ENCODE results near the gene DHTKD1. TPM values are rescaled to one million over a fixed set of nuclear protein-coding genes. Genes with fewer than 3 reads are reported as not detected.

The DHTKD1 gene
- total and polyA plus RNA-seq, 12 donors, result 8.0 to 44.8 (median 24.7) TPM

DNA sequence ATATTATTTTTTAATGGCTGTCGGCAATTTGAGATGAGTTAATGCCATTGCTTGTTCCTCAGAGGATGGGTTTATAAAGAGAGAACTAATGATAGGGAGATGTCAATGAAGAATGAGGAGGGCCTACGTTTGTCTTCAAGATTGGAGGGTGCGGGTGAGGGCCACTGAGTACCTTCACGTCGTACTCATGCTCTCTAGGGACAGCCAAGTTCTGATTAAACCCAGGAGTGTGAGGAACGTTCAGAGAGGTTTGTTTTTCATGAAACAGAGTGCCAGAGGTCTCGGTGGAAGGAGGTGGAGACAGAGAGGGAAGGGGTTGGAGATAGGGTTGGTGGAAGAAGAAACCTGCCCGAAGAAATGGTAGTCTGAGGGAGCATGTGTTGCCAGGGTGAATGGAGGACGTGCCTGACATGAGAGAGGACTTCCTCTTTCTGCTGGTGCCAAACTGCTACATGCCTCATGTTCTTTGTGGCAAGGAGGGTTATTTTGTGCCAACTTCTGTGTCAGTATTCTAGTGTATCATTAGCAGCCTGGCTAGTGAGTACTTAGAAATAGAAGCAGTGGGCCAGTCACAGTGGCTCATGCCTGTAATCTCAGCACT, 8.9 kb downstream of the DHTKD1 start:
- H3K27me3 ChIP-seq, result no peaks in the 10 kb centered on the region
- no peaks in the 10 kb centered on the region for H3K4me1 ChIP-seq (replicated peaks in 1 of 2)
- TF ChIP-seq POLR2A (IDR thresholded peaks at IDR 0.05), result no peak
- TF ChIP-seq, protein P1, sequence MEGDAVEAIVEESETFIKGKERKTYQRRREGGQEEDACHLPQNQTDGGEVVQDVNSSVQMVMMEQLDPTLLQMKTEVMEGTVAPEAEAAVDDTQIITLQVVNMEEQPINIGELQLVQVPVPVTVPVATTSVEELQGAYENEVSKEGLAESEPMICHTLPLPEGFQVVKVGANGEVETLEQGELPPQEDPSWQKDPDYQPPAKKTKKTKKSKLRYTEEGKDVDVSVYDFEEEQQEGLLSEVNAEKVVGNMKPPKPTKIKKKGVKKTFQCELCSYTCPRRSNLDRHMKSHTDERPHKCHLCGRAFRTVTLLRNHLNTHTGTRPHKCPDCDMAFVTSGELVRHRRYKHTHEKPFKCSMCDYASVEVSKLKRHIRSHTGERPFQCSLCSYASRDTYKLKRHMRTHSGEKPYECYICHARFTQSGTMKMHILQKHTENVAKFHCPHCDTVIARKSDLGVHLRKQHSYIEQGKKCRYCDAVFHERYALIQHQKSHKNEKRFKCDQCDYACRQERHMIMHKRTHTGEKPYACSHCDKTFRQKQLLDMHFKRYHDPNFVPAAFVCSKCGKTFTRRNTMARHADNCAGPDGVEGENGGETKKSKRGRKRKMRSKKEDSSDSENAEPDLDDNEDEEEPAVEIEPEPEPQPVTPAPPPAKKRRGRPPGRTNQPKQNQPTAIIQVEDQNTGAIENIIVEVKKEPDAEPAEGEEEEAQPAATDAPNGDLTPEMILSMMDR (IDR thresholded peaks at IDR 0.05), result no peak
- 76 to 81% (median 80%) methylated on average over 9 of the region's 9 CpGs for WGBS, 4 donors
- intact Hi-C loops (cut with DNase I), result loop anchor here in 1 of 2 donors (10.0 kb wide), 1 partner anchor 47 kb away; the partner anchor contains the start of gene SEC61A2
- H3K27ac ChIP-seq, result no peak overlapping the region
- no peak for DNase-seq
- no peaks in the 10 kb centered on the region for H3K9me3 ChIP-seq (replicated peaks in 1 of 3)
- no peak overlapping the region for H3K4me3 ChIP-seq
- H3K36me3 ChIP-seq (replicated peaks in 1 of 2), result no peaks in the 10 kb centered on the region

DNA sequence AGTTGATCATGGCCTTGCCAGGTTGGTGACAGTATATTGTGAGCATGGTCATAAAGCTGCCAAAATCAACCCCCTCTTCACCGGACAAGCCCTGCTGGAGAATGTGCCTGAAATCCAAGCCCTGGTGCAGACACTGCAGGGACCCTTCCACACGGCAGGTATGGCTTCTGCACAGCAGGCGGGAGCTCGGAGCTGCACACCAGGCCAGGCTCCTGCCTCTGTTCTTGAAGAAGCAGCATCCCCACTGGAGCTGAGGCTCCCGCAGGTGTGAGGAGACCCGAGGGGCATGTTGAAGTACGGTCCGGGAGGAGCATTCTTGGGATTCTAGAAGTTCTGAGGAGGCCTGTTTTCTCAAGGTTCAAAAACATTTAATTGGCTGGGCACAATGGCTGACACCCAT, 12.7 kb downstream of the DHTKD1 start:
- no peaks in the 10 kb centered on the region for H3K27me3 ChIP-seq
- TF ChIP-seq POLR2A (IDR thresholded peaks at IDR 0.05), result no peak
- TF ChIP-seq, protein P1 (IDR thresholded peaks at IDR 0.05), result no peak
- peaks cover 0 to 19% of the 10 kb centered on the region in 2 donors for H3K36me3 ChIP-seq (replicated peaks in 1 of 2)
- 83 to 98% (median 91%) methylated on average over 2 to 8 of the region's 8 CpGs for WGBS, 4 donors
- H3K4me1 ChIP-seq (replicated peaks in 1 of 2), result no peaks in the 10 kb centered on the region
- no peak for DNase-seq
- H3K27ac ChIP-seq, result no peak overlapping the region
- H3K4me3 ChIP-seq, result no peak overlapping the region
- H3K9me3 ChIP-seq (replicated peaks in 1 of 3), result no peaks in the 10 kb centered on the region
- intact Hi-C loops (cut with DNase I), result no loop called here

DNA sequence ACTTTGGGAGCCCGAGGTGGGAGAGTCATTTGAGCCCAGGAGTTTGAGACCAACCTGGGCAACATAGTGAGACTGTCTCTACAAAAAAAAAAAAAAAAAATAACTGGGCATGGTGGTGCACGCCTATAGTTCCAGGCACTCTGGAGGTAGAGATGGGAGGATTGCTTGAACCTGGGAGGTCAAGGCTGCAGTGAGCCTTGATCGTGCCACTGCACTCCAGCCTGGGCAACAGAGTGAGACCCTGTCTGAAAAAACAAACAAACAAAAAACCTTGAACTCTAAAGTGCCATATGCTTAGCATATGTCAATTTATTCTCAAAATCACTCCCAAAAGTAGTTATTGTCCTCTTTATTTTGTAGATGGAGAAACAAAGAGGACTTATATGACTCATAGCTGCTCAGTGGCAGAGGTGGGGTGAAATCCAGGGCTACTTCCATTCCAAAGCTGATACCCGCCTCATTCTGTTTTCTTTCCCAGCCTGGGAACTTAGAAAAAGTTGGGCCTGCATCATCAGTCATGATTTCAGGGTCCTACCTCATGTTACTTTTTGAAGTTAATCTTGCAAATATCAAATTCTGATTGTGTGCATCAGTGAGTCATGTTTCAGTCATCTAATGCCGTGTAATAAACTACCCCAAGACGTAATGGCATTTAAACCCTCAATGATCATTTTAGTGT, 13.3 kb downstream of the DHTKD1 start:
- no peak for DNase-seq
- 69 to 92% (median 83%) methylated on average over 6 of the region's 6 CpGs for WGBS, 4 donors
- intact Hi-C loops (cut with DNase I), result no loop called here
- Histone ChIP-seq H3K4me3 (no peak overlapping the region), H3K4me1 (replicated peaks in 1 of 2) (no peaks in the 10 kb centered on the region), H3K9me3 (replicated peaks in 1 of 3) (no peaks in the 10 kb centered on the region), H3K36me3 (replicated peaks in 1 of 2) (peaks cover 0 to 21% of the 10 kb centered on the region in 2 donors), H3K27ac (no peak overlapping the region), H3K27me3 (no peaks in the 10 kb centered on the region)
- TF ChIP-seq, protein P1 (IDR thresholded peaks at IDR 0.05), result no peak
- no peak for TF ChIP-seq POLR2A (IDR thresholded peaks at IDR 0.05)

DNA sequence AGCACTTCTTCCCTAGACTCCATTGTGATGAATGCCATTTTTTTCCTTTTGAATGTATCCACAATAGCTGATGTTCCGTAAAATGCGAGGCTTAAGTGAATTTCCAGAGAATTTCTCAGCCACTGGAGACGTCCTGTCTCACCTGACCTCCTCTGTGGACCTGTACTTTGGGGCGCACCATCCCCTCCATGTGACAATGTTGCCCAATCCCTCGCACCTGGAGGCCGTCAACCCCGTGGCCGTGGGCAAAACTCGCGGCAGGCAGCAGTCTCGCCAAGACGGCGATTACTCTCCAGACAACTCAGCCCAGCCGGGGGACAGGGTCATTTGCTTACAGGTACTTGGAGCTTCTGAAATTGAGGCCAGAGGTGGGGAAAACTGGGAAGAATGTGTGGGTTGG, 20.2 kb downstream of the DHTKD1 start:
- H3K4me1 ChIP-seq (replicated peaks in 1 of 2), result no peaks in the 10 kb centered on the region
- DNase-seq, result no peak
- TF ChIP-seq, protein P1 (IDR thresholded peaks at IDR 0.05), result no peak
- TF ChIP-seq POLR2A (IDR thresholded peaks at IDR 0.05), result no peak
- no peak overlapping the region for H3K27ac ChIP-seq
- H3K9me3 ChIP-seq (replicated peaks in 1 of 3), result no peaks in the 10 kb centered on the region
- no peak overlapping the region for H3K4me3 ChIP-seq
- 95% methylated on average over 8 to 14 of the region's 14 CpGs for WGBS, 4 donors
- intact Hi-C loops (cut with DNase I), result no loop called here
- peaks cover 0 to 49% of the 10 kb centered on the region in 2 donors for H3K36me3 ChIP-seq (replicated peaks in 1 of 2)
- H3K27me3 ChIP-seq, result no peaks in the 10 kb centered on the region
